Neural progenitor cell (in vitro differentiated cells): Measurements from ENCODE around the gene MAVS.

Source experiments
- EZH2phosphoT487 ChIP-seq: fragments of 200-600 bp; sonication (generic); IDR thresholded peaks from 2 replicates; pipeline ENCODE4 v1.6.1; 2017; ENCODE audit warnings: antibody characterized with exemption
- TF ChIP-seq, protein P1 (sequence below): fragments of 200-600 bp; sonication (generic); IDR thresholded peaks from 2 replicates; pipeline ENCODE4 v1.5.1; 2017; ENCODE audit warnings: antibody characterized with exemption, mild to moderate bottlenecking

- TF ChIP-seq, protein P1, sequence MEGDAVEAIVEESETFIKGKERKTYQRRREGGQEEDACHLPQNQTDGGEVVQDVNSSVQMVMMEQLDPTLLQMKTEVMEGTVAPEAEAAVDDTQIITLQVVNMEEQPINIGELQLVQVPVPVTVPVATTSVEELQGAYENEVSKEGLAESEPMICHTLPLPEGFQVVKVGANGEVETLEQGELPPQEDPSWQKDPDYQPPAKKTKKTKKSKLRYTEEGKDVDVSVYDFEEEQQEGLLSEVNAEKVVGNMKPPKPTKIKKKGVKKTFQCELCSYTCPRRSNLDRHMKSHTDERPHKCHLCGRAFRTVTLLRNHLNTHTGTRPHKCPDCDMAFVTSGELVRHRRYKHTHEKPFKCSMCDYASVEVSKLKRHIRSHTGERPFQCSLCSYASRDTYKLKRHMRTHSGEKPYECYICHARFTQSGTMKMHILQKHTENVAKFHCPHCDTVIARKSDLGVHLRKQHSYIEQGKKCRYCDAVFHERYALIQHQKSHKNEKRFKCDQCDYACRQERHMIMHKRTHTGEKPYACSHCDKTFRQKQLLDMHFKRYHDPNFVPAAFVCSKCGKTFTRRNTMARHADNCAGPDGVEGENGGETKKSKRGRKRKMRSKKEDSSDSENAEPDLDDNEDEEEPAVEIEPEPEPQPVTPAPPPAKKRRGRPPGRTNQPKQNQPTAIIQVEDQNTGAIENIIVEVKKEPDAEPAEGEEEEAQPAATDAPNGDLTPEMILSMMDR, result no peak
- TF ChIP-seq EZH2phosphoT487, result no peak
These were observed 41.4 kb downstream of the MAVS start for GRCh38 chr20:3887876-3888620.
